Gastrocnemius medialis (tissue), 4 donors: Measurements from ENCODE around the gene SERPINB6.

Experiments
- POLR2A ChIP-seq, 2 donors: fragments of 450-650 bp; IDR thresholded peaks; one replicate each; pipeline ENCODE4 v1.6.1; 2017; ENCODE audit warnings: antibody characterized with exemption in 2 of 2, mild to moderate bottlenecking in 2 of 2, moderate library complexity in 2 of 2
- TF ChIP-seq, protein P1 (sequence below), 5 experiments: fragments of 450-650 bp in 3 of 5; fragments of 200-600 bp in 2 of 5; sonication (generic) in 2 of 5; IDR thresholded peaks in 4 of 5; conservative IDR thresholded peaks in 1 of 5; 1 replicate in 4 of 5; 2 replicates in 1 of 5; pipeline ENCODE4 v1.5.1; 2016 to 2019; ENCODE audit warnings: antibody characterized with exemption in 5 of 5, mild to moderate bottlenecking in 3 of 5, moderate library complexity in 3 of 5

- no peak for TF ChIP-seq POLR2A (IDR thresholded peaks at IDR 0.05)
- TF ChIP-seq, protein P1, sequence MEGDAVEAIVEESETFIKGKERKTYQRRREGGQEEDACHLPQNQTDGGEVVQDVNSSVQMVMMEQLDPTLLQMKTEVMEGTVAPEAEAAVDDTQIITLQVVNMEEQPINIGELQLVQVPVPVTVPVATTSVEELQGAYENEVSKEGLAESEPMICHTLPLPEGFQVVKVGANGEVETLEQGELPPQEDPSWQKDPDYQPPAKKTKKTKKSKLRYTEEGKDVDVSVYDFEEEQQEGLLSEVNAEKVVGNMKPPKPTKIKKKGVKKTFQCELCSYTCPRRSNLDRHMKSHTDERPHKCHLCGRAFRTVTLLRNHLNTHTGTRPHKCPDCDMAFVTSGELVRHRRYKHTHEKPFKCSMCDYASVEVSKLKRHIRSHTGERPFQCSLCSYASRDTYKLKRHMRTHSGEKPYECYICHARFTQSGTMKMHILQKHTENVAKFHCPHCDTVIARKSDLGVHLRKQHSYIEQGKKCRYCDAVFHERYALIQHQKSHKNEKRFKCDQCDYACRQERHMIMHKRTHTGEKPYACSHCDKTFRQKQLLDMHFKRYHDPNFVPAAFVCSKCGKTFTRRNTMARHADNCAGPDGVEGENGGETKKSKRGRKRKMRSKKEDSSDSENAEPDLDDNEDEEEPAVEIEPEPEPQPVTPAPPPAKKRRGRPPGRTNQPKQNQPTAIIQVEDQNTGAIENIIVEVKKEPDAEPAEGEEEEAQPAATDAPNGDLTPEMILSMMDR (IDR thresholded peaks at IDR 0.05 in 4 of 5, conservative IDR thresholded peaks at IDR 0.05 in 1 of 5): no peak
Measured at GRCh38 chr6:2916158-2916925, 55.0 kb downstream of the SERPINB6 start.
